ENCODE results near the gene ADD1.

The ADD1 gene

GRCh38 chr4:2805712-2806389 is 37.8 kb upstream of the ADD1 start:
- DNase-seq, result no peak

GRCh38 chr4:2806390-2807355 is 37.0 kb upstream of the ADD1 start:
- DNase-seq, result no peak

GRCh38 chr4:2807571-2807970 is 36.1 kb upstream of the ADD1 start:
- DNase-seq, result no peak

GRCh38 chr4:2808001-2808400 is 35.6 kb upstream of the ADD1 start:
- DNase-seq, result no peak

- no peak for DNase-seq
These were observed 33.9 kb upstream of the ADD1 start for GRCh38 chr4:2809610-2810180.

- no peak for DNase-seq
These were observed 33.3 kb upstream of the ADD1 start for GRCh38 chr4:2810388-2810787.

GRCh38 chr4:2811830-2812611 is 31.6 kb upstream of the ADD1 start:
- peak; percentile 87 for DNase-seq

- no peak for DNase-seq
These were observed 30.9 kb upstream of the ADD1 start for GRCh38 chr4:2812612-2813354.

GRCh38 chr4:2813446-2814405 is 29.9 kb upstream of the ADD1 start:
- DNase-seq, result no peak

GRCh38 chr4:2814627-2815270 is 28.9 kb upstream of the ADD1 start:
- no peak for DNase-seq

GRCh38 chr4:2816401-2816954 is 27.2 kb upstream of the ADD1 start:
- no peak for DNase-seq

- no peak for DNase-seq
These were observed 26.5 kb upstream of the ADD1 start for GRCh38 chr4:2817137-2817536.

- peak; percentile 35 for DNase-seq
These were observed 25.8 kb upstream of the ADD1 start for GRCh38 chr4:2817701-2818350.

GRCh38 chr4:2818351-2818939 is 25.2 kb upstream of the ADD1 start:
- DNase-seq, result no peak

GRCh38 chr4:2819244-2820215 is 24.1 kb upstream of the ADD1 start:
- no peak for DNase-seq

GRCh38 chr4:2820216-2820982 is 23.2 kb upstream of the ADD1 start:
- DNase-seq, result no peak

Data from EL (cell line).